ENCODE data around the gene TUB. TPM values are rescaled to one million over a fixed set of nuclear protein-coding genes. Genes with fewer than 3 reads are reported as not detected.

Gene TUB
- total RNA-seq, 1 donor from 2014 or later, result 83.2 TPM

- DNase-seq (ENCODE audit: low spot score in 2 of 2) (no peak), FAIRE-seq (no peak)
Observed at GRCh38 chr11:8087185-8087584, 6.2 kb downstream of the TUB start.

GRCh38 chr11:8087756-8088155 is 6.7 kb downstream of the TUB start:
- no peak for FAIRE-seq
- no peak for DNase-seq (ENCODE audit: low spot score in 2 of 2)

GRCh38 chr11:8089791-8090510 is 8.9 kb downstream of the TUB start:
- FAIRE-seq, result no peak
- DNase-seq (ENCODE audit: low spot score in 2 of 2), result no peak

GRCh38 chr11:8090756-8091155 is 9.7 kb downstream of the TUB start:
- FAIRE-seq, result no peak
- DNase-seq (ENCODE audit: low spot score in 2 of 2), result no peak

- FAIRE-seq, result no peak
- DNase-seq (ENCODE audit: low spot score in 2 of 2), result no peak
Observed at GRCh38 chr11:8091721-8092120, 10.7 kb downstream of the TUB start.

- FAIRE-seq, result no peak
- DNase-seq (ENCODE audit: low spot score in 2 of 2), result peak in 1 of 2 donors; percentile 67
Observed at GRCh38 chr11:8092587-8093424, 11.8 kb downstream of the TUB start.

- no peak for DNase-seq (ENCODE audit: low spot score in 2 of 2)
- FAIRE-seq, result no peak
Observed at GRCh38 chr11:8093931-8094575, 13.0 kb downstream of the TUB start.

GRCh38 chr11:8094656-8095055 is 13.6 kb downstream of the TUB start:
- no peak for DNase-seq (ENCODE audit: low spot score in 2 of 2)
- FAIRE-seq, result no peak

GRCh38 chr11:8095371-8095770 is 14.4 kb downstream of the TUB start:
- no peak for DNase-seq (ENCODE audit: low spot score in 2 of 2)
- FAIRE-seq, result no peak

GRCh38 chr11:8095806-8096522 is 15.0 kb downstream of the TUB start:
- no peak for FAIRE-seq
- no peak for DNase-seq (ENCODE audit: low spot score in 2 of 2)

GRCh38 chr11:8096575-8096974 is 15.6 kb downstream of the TUB start:
- no peak for FAIRE-seq
- no peak for DNase-seq (ENCODE audit: low spot score in 2 of 2)

- FAIRE-seq, result no peak
Observed at GRCh38 chr11:8097062-8097461, 16.1 kb downstream of the TUB start.

GRCh38 chr11:8097468-8097867 is 16.5 kb downstream of the TUB start:
- no peak for FAIRE-seq
- no peak for DNase-seq (ENCODE audit: low spot score in 2 of 2)

More at GRCh38 chr11:8097062-8097461, 16.1 kb downstream of the TUB start:
- no peak for DNase-seq (ENCODE audit: low spot score in 2 of 2)

- DNase-seq (ENCODE audit: low spot score in 2 of 2) (no peak), FAIRE-seq (no peak)
Observed at GRCh38 chr11:8097926-8098325, 16.9 kb downstream of the TUB start.

- DNase-seq (ENCODE audit: low spot score in 2 of 2), result no peak
- FAIRE-seq, result no peak
Observed at GRCh38 chr11:8098361-8098760, 17.4 kb downstream of the TUB start.

- FAIRE-seq, result no peak
- DNase-seq (ENCODE audit: low spot score in 2 of 2), result no peak
Observed at GRCh38 chr11:8098879-8099278, 17.9 kb downstream of the TUB start.

- DNase-seq (ENCODE audit: low spot score in 2 of 2) (peak in 1 of 2 donors; percentile 63), FAIRE-seq (no peak)
Observed at GRCh38 chr11:8099291-8099899, 18.4 kb downstream of the TUB start.

- FAIRE-seq (no peak), DNase-seq (ENCODE audit: low spot score in 2 of 2) (no peak)
Observed at GRCh38 chr11:8100158-8100557, 19.1 kb downstream of the TUB start.

GRCh38 chr11:8100605-8101004 is 19.6 kb downstream of the TUB start:
- DNase-seq (ENCODE audit: low spot score in 2 of 2) (no peak), FAIRE-seq (no peak)

- FAIRE-seq, result no peak
Observed at GRCh38 chr11:8101421-8101820, 20.4 kb downstream of the TUB start.

More at GRCh38 chr11:8101421-8101820, 20.4 kb downstream of the TUB start:
- DNase-seq (ENCODE audit: low spot score in 2 of 2), result no peak

Data from frontal cortex (tissue), 4 donors.